Measurements from ENCODE around the gene ADIPOR1. TPM values are rescaled to one million over a fixed set of nuclear protein-coding genes. Genes with fewer than 3 reads are reported as not detected.
A peak's percentile ranks its signal among the peaks of the same experiment; 100 is the strongest.
"Not testable (repeated sequence)": the region's sequence is repeated elsewhere in the genome, so short reads cannot be mapped to it uniquely, and the experiment has no call there.

The ADIPOR1 gene, protein sequence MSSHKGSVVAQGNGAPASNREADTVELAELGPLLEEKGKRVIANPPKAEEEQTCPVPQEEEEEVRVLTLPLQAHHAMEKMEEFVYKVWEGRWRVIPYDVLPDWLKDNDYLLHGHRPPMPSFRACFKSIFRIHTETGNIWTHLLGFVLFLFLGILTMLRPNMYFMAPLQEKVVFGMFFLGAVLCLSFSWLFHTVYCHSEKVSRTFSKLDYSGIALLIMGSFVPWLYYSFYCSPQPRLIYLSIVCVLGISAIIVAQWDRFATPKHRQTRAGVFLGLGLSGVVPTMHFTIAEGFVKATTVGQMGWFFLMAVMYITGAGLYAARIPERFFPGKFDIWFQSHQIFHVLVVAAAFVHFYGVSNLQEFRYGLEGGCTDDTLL
- total RNA-seq (2014; rRNA removed; shearing (Covaris generic)): 251 and 265 TPM in 2 replicates
- polyA plus RNA-seq (2015; cell fraction: cytosol; rRNA removed): 224 and 248 TPM in 2 replicates
- polyA plus RNA-seq (2015; cell fraction: nucleus; rRNA removed): 56.6 and 70.2 TPM in 2 replicates

DNA sequence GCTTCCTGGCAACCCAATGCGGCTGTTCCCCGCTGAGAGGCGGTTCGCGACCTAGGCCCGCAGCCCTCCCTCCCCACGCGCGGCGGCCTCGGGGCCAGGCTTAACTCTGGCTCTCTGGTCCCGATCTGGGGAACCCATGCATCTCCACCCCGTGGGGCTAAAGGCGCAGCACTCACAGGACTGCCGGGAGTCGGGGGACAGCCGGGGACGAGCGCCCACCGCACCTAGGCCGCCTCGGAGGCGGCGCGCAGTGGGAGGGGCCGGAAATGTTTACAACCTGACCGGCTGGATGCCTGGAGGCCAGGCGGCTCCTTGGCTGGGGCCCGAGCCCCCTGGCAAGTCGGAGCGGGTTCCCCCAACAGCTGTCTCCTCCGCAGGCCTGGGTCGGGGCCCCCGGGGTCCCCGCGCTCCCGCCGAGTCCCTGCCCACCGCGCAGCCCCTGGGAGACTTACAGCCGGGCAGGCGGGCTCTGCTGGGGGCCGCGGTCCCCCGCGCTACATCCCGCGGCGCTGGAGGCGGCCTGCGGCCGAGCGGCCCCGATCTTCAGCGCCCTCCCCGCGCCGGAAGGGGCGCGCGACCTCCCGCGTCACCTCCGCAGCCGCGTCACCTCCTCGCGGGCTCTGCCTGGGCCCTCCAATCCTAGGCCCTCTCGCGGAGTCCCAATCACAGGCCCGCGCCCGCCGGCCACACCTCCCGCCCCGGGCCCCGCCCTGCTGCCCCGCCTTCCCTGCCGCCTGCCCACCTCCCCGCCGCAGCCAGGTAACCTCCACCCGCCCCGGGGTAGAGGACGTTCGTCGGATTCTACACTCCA, at the start of gene ADIPOR1:
TSS of gene ADIPOR1 (minus strand) at position 580 of the 811 bp plus-strand sequence. CDS start 7,242 bp downstream, outside the sequence.
- in situ Hi-C loops (cut with HindIII; ENCODE audit: low pct_unique_long_range_greater_than_20kb, low sequenced_read_pairs): loop anchor here (25.0 kb wide), 1 partner anchor 221 kb away; no protein-coding TSS in a partner anchor
- DNase-seq (ENCODE audit: low read depth, low spot score): peak; percentile 85

DNA sequence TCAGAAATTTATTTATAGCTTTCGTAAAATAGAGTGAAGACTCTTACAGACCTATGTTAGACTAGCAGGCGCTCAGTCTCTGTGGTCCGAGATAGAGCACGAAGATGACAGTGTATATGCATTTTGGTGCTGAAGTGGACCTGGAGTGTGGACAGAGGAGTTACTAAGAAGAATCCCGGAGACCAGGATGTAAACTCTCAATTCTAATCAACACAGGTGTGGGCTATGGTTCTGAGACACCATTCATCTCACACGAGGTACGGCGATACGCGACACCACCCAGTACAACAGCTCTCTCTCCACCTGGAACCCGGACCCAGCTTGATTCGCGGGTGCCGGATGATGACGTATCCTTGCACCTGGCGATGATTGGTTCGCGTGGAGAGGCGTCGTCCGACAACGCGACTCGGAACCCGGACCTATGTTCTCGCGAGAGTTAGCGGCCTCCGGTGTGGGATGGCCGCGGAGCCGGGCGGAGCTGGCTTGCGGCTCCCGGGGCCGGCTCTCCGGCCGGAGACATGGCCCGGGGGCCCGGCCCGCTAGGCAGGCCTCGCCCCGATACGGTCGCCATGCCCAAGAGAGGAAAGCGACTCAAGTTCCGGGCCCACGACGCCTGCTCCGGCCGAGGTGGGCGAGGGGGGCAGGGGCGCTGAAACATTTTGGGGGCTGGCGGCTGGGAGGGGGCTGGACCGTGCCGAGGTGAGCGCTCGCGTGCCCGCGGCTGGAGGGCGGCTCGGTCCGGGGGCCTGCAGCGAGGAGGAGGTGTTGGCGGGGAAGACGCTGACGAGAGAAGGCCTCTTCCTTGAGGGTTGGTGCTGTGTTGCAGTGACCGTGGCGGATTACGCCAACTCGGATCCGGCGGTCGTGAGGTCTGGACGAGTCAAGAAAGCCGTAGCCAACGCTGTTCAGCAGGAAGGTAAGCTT, 49.1 kb upstream of the ADIPOR1 start, which contains the start of gene TMEM183A:
TSS of gene TMEM183A (plus strand) at position 427 of the 924 bp plus-strand sequence. CDS start at position 519, 92 bp downstream.
- in situ Hi-C loops (cut with HindIII; ENCODE audit: low pct_unique_long_range_greater_than_20kb, low sequenced_read_pairs): no loop called here
- DNase-seq (ENCODE audit: low read depth, low spot score): peak; percentile 98

DNA sequence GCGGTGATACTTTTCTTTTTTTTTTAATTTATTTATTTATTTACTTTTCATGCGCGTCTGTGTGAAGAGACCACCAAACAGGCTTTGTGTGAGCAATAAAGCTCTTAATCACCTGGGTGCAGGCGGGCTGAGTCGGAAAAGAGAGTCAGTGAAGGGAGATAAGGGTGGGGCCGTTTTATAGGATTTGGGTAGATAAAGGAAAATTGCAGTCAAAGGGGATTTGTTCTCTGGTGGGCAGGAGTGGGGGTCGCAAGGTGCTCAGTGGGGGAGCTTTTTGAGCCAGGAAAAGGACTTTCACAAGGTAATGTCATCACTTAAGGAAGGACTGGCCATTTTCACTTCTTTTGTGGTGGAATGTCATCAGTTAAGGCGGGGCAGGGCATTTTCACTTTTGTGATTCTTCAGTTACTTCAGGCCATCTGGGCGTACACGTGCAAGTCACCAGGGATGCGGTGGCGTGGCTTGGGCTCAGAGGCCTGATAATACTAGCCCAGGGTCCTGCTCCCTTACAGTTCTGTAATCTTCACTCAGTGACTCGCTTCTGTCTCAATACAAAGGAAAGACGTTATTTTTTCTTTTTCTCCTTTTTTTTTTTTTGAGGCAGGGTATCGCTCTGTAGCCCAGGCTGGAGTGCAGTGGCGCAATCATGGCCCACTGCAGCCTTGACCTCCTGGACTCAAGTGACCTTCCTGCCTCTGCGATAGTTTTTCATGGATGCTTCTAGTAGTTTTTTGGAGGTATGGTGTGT, 47.5 kb upstream of the ADIPOR1 start:
- in situ Hi-C loops (cut with HindIII; ENCODE audit: low pct_unique_long_range_greater_than_20kb, low sequenced_read_pairs); DNase-seq (ENCODE audit: low read depth, low spot score): not testable (repeated sequence)

DNA sequence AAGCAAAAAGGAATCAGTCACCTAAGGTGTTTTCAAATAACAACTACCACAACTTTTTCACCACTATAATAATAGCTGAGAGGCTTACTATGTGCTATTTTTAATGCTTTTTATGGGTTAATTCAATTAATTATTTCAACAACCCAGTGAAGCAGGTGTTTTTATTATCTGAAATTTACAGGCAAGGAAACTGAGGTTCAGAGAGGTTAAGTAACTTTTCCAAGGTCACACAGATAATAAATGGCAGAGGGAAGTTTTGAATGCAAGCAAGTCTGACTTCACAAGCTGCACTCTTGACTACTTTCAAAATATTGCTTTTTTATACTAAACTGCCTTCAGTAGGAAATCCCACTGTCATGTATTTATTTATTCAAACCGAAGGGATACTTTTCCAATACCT, 44.8 kb upstream of the ADIPOR1 start:
- in situ Hi-C loops (cut with HindIII; ENCODE audit: low pct_unique_long_range_greater_than_20kb, low sequenced_read_pairs): no loop called here
- DNase-seq (ENCODE audit: low read depth, low spot score): no peak

DNA sequence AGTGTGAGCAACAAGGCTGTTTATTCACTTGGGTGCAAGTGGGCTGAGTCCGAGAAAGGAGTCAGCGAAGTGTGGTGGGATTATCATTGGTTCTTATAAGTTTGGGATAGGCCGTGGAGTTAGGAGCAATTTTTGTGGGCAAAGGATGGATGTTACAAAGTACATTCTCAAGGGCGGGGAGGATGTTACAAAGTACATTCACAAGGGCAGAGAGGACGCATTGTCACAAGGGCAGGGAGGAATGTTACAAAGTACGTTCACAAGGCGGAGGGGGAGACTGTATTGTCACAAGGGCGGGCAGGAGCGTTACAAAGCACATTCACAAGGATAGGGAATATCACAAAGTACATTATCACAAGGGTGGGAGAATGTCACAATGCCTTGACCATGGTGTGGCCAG, 43.9 kb upstream of the ADIPOR1 start:
- DNase-seq (ENCODE audit: low read depth, low spot score): no peak
- in situ Hi-C loops (cut with HindIII; ENCODE audit: low pct_unique_long_range_greater_than_20kb, low sequenced_read_pairs): no loop called here

DNA sequence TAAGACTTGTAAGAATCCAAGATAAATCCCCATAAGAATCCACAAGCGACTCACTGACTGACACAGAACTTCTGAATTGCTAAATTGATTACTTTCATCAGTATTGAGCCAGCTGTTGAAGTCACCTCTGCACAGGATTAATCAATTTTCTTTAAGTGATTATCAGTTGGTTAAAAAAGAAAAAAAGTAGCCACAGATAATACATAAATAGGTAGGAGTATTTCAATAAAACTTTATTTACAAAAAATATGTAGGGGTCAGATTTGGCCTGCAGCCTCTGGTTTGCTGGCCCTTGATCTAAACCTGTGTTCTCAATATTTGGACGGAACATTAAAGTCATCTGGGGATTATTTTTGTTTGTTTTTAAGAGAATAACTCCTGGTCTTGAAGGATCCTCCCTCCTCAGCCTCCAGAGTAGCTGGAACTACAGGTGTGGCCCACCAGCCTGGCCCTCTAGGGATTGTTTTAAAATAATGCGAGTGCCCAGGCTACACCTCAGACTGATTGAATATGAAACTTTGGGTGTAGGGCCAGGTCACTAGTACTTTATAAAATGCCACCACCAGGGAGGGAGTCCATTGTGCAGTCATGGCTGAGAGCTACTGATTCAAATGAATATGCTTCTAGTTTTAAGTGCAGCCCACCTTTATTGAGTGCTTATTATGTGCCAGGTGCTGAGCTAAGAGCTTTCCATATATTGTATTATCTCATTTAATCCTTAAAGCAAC, 42.3 kb upstream of the ADIPOR1 start:
- in situ Hi-C loops (cut with HindIII; ENCODE audit: low pct_unique_long_range_greater_than_20kb, low sequenced_read_pairs): no loop called here
- no peak for DNase-seq (ENCODE audit: low read depth, low spot score)

DNA sequence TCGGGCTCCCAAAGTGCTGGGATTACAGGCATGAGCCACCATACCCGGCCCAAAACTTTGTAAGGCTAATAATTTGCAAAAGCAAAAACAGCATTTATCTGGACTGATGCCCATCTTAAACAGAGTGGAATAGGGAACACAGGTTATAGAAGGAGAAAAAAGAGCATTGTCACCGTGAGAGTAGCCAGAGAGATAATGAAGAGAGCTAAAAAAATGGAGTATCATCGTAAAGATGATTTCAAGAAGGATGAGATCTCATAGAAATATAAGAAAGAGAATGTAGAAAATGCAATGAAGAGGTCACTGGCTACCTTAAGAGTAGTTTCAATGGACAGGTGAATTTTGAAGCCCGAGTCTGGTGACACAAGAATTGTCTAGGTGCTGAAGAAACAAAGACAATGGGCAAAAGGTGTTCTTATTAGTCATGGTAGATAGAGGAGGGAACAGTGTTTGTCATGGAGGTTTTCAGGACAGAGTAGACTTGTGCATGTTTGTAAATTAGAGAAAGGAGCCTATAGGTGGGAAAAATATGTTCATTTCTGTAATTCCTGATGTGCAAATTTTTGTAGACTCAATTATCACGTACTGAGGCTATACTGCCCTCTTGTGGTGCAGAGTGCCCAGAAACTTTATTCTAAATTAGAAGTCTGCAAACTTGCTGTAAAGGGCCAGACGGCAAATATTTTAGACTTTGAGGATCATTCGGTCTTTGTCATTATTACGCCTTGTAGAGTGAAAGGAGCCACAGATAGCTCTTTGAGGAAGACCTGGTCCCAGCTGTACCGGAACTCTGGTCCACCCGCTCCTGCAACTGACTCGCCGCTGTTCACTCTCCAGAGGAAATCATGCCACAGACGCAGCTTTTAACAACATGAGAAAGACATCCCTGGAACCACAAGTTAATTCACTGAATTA, 41.0 kb upstream of the ADIPOR1 start:
- in situ Hi-C loops (cut with HindIII; ENCODE audit: low pct_unique_long_range_greater_than_20kb, low sequenced_read_pairs): no loop called here
- peak; percentile 76 for DNase-seq (ENCODE audit: low read depth, low spot score)

DNA sequence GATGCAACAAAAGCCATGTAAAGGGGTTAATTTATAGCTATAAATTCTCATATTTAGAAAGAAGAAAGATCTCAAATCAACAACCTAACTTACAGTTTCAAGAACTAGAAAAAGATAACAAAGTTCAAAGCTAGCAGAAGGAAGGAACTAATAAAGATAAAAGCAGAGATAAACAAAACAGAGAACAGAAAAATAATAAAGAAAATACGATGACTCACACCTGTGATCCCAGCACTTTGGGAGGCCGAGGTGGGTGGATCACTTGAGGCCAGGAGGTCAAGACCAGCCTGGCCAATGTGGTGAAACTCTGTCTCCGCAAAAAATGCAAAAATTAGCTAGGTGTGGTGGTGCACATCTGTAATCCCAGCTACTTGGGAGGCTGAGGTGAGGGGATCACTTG, 36.6 kb upstream of the ADIPOR1 start:
- in situ Hi-C loops (cut with HindIII; ENCODE audit: low pct_unique_long_range_greater_than_20kb, low sequenced_read_pairs): no loop called here

DNA sequence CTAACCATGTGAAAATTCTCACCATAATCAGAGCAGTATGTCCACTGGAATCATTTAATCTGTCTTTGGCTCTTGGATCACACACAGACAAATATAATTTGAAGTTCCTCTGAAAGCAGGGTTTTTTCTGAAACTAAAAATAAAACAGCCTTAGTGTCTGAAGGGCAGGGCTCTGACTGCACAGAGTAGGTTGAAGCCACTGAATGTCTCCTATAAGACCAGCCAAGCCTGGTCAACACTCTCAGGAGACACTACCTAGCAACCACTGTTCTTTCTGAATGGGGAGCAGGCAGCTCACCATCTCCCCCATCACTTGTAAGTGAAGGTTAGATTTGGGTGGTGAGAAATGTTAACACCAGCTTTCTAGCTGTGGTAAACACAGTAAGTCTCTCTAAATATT, 33.0 kb upstream of the ADIPOR1 start:
- no peak for DNase-seq (ENCODE audit: low read depth, low spot score)
- in situ Hi-C loops (cut with HindIII; ENCODE audit: low pct_unique_long_range_greater_than_20kb, low sequenced_read_pairs): no loop called here

More for the DNA sequence above, 36.6 kb upstream of the ADIPOR1 start:
- no peak for DNase-seq (ENCODE audit: low read depth, low spot score)

DNA sequence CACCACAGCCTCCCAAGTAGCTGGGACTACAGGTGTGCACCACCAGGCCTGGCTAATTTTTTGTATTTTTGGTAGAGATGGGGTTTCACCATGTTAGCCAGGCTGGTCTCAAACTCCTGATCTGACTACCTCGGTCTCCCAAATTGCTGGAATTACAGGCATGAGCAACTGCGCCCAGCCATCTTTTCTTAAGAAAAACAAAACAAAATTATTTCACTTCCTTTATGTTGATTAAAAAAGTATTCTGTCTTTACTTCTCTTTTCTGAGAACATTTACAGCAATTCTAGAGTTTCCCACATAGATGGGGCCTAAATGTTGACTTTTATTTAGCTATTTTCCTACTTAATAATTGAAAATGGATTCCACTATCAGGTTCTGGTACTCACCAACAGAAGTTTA, 31.8 kb upstream of the ADIPOR1 start:
- in situ Hi-C loops (cut with HindIII; ENCODE audit: low pct_unique_long_range_greater_than_20kb, low sequenced_read_pairs): no loop called here
- no peak for DNase-seq (ENCODE audit: low read depth, low spot score)

DNA sequence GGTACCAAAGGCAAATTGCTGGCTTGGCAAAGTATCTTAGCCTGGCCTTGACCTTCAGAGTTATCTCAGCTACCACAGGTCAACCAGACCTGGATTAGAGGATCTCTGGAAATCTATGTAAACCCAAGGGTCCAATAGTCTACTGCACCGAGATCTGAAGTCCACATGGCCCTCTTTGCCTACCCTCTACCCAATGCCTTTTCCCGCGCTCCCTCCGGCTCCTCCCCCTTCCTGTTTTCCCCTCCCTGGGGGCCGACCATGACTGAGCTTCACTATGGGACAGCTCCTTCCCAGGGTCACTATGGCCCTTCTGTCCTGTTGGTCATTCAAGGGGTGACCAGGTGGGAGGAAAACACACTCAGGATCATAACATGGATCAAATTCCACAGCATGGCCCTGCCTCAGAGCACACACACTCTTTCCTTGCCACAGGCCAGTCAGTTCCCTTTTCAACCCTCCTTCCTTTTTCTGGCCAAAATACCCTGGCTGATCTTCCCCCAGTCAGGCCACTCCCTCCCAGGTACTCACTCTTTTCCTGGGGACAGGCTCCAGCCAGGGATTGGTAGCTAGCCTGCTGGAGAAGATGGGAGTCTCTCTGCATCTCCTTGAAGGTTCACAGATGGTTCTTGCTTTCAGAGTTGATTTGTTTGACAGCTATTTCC, 29.9 kb upstream of the ADIPOR1 start:
- no peak for DNase-seq (ENCODE audit: low read depth, low spot score)
- in situ Hi-C loops (cut with HindIII; ENCODE audit: low pct_unique_long_range_greater_than_20kb, low sequenced_read_pairs): no loop called here

DNA sequence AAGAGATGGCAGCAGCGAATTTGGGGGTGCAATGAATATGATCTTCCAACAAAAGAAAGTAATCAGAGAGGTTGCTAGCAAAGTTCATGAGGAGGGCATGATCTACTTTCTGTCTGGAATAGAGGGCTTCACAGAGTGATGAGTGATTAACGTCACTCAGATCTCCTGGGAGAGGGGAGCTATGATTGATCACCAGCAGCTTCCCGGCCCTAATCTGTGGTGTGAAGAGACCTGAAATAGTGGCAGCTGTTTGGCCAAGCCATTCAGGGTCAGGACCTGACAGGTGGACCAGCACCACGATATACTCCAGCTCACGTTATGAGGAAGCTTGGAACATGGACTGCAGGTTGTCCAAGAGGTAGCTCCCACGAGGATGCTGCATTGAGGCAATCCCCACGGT, 29.1 kb upstream of the ADIPOR1 start:
- in situ Hi-C loops (cut with HindIII; ENCODE audit: low pct_unique_long_range_greater_than_20kb, low sequenced_read_pairs): no loop called here
- DNase-seq (ENCODE audit: low read depth, low spot score): no peak

DNA sequence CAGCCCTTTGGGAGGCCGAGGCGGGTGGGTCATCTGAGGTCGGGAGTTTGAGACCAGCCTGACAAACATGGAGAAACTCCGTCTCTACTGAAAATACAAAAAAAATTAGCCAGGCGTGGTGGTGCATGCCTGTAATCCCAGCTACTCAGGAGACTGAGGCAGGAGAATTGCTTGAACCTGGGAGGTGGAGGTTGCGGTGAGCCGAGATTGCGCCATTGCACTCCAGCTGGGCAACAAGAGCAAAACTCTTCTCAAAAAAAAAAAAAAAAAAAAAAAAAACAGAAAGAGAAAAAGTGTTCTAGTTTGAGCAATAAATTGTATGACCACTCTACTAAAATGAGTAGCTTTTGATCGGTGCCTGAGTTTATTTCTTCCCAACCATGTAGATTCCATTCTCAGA, 28.0 kb upstream of the ADIPOR1 start:
- DNase-seq (ENCODE audit: low read depth, low spot score); in situ Hi-C loops (cut with HindIII; ENCODE audit: low pct_unique_long_range_greater_than_20kb, low sequenced_read_pairs): not testable (repeated sequence)

DNA sequence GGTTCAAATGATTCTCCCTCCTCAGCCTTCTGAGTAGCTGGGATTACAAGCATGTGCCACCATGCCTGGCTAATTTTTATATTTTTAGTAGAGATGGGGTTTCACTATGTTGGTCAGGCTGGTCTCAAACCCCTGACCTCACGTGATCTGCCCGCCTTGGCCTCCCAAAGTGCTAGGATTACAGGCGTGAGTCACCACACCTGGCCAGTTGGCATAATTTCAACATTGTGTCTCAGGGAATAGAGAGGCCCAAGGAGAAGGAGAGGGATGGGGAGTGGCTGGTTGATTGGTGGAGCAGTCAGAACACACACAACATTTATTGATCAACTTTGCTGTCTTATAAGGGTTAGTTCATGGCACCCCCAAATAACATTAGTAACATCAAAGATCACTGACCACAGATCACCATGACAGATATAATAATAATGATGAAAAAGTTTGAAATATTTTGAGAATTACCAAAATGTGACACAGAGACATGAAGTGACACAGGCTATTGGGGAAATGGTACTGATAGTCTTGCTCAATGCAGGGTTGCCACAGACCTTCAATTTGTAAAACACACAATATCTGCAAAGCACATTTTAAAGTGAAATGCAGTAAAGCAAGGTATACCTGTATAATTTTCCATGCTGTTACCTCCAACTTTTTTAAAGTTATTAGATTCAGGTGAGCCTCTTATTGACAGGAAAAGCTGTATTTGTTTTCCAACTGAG, 24.8 kb upstream of the ADIPOR1 start:
- DNase-seq (ENCODE audit: low read depth, low spot score): no peak
- in situ Hi-C loops (cut with HindIII; ENCODE audit: low pct_unique_long_range_greater_than_20kb, low sequenced_read_pairs): no loop called here

Measured in SK-MEL-5 (cell line).